Measurements from ENCODE around the gene SIRT6.

DNA sequence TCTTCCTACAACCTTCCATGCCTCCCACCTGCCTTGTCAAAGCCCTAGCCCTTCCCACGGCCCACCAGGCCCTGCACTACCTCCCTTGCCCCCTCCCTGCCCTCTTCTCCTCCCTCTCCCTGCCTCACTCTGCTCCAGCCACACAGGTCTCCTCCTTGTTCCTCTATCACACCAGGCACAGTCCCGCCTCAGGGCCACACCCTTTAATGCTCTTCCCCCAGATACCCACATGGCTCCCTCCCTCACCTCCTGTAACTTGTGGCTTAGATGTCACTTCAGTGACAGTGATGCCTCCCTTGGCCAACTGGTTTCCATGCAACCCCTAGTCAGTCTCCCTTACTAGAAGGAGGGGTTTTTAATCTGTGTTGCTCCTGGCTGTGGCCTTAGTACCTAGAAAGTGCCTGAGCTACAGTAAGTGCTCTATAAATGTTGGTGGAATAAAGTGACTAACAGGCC lies 1.3 kb downstream of the SIRT6 start:
- TF ChIP-seq SETDB1 (IDR thresholded peaks at IDR 0.05; ENCODE audit: insufficient read length, low read length): no peak
- no peak for TF ChIP-seq KLF10 (tag by site-specific recombination; IDR thresholded peaks at IDR 0.05)
- TF ChIP-seq ZNF768 (tag by site-specific recombination; IDR thresholded peaks at IDR 0.05): no peak
- TF ChIP-seq ZBTB21 (tag by site-specific recombination; IDR thresholded peaks at IDR 0.05): no peak
- TF ChIP-seq, protein P1, sequence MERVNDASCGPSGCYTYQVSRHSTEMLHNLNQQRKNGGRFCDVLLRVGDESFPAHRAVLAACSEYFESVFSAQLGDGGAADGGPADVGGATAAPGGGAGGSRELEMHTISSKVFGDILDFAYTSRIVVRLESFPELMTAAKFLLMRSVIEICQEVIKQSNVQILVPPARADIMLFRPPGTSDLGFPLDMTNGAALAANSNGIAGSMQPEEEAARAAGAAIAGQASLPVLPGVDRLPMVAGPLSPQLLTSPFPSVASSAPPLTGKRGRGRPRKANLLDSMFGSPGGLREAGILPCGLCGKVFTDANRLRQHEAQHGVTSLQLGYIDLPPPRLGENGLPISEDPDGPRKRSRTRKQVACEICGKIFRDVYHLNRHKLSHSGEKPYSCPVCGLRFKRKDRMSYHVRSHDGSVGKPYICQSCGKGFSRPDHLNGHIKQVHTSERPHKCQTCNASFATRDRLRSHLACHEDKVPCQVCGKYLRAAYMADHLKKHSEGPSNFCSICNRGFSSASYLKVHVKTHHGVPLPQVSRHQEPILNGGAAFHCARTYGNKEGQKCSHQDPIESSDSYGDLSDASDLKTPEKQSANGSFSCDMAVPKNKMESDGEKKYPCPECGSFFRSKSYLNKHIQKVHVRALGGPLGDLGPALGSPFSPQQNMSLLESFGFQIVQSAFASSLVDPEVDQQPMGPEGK (tag by site-specific recombination; IDR thresholded peaks at IDR 0.05): 0 out of 2 replicates have a peak, but pooled peaks have one; percentile 15
- no peak for TF ChIP-seq ZNF324 (tag by site-specific recombination; IDR thresholded peaks at IDR 0.05)

Measured in HEK293 (cell line).